DLD1 (cell line): ENCODE data around the gene XRCC1.
"Not testable (repeated sequence)": the region's sequence is repeated elsewhere in the genome, so short reads cannot be mapped to it uniquely, and the experiment has no call there.

ENCODE experiments used
- in situ Hi-C: cut with HindIII; loops from 2 replicates; pipeline ENCODE4 v1.10.0; 2017; ENCODE audit warnings: low sequenced_read_pairs

The XRCC1 gene

GRCh38 chr19:43524922-43525835, 50.1 kb downstream of the XRCC1 start:
- in situ Hi-C loops: loop anchor here (25.0 kb wide), 1 partner anchor 88 kb away; no protein-coding TSS in a partner anchor

DNA sequence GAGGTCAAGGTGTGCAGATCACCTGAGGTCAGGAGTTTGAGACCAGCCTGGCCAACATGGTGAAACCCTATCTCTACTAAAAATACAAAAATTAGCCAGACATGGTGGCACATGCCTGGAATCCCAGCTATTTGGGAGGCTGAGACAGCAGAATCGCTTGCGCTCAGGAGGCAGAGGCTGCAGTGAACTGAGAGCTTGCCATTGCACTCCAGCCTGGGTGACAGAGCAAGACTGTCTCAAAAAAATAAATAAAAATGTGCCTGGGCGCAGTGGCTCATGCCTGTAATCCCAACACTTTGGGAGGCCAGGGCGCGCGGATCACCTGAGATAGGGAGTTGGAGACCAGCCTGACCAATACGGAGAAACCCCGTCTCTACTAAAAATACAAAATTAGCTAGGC, 51.6 kb downstream of the XRCC1 start:
- in situ Hi-C loops: not testable (repeated sequence)

- in situ Hi-C loops: no loop called here
These were observed 52.4 kb downstream of the XRCC1 start for GRCh38 chr19:43522929-43523328.

DNA sequence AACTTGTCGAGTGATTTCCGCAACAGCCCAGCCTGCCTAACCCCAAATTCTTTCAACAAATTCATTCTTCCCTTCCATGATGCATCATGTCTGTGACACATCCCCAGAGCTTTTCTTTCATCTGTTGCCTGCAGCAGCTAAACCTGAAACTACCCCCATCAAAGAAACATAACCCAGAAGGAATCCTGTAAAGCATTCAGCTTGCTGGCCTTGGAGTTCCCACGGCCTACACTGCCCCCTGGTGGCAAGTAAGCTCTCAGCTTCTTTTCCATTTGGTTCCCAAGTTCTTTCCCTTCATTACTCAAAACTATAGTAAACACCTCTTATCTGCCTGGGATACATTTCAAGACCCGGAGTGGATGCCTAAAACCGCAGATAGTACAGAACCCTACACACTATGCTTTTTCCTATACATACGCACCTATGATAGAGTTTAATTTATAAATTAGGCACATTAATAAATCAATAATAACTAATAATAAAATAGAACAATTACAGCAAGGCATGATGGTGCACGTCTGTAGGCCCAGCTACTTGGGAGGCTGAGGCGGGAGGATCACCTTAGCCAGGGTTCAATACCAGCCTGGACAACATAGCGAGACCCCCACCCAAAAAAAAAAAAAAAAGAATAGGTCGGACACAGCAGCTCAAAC, 55.8 kb downstream of the XRCC1 start:
- in situ Hi-C loops: no loop called here

DNA sequence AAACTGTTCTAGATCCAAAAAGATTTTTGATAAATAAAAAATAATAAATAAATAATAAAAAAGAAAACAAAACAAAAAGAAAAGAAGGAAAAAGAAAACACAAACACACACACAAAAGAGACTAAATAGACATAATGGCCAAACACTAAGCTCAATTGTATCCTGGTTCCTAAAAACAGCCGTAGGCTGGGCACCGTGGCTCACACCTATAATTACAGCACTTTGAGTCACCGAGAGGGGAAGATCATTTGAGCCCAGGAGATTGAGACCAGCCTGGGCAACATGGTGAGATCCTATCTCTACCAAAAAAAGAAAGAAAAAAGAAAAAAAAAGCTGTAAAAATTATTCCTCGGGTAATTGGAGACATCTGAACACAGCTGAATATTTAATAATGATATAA, 57.3 kb downstream of the XRCC1 start:
- in situ Hi-C loops: no loop called here

DNA sequence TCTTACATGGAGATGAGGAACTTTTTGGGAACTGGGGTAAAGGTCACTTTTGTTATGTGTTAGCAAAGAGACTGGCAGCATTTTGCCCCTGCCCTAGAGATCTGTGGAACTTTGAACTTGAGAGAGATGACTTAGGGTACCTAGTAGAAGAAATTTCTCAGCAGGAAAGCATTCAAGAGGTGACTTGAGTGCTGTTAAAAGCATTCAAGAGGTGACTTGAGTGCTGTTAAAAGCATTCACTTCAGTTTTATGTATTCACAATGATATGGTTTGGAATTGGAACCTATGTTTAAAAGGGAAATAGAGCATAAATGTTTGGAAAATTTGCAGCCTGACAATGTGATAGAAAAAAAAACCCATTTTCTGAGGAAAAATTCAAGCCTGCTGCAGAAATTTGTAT, 62.9 kb downstream of the XRCC1 start:
- in situ Hi-C loops: not testable (repeated sequence)

- in situ Hi-C loops: no loop called here
These were observed 64.0 kb downstream of the XRCC1 start for GRCh38 chr19:43511324-43511723.

DNA sequence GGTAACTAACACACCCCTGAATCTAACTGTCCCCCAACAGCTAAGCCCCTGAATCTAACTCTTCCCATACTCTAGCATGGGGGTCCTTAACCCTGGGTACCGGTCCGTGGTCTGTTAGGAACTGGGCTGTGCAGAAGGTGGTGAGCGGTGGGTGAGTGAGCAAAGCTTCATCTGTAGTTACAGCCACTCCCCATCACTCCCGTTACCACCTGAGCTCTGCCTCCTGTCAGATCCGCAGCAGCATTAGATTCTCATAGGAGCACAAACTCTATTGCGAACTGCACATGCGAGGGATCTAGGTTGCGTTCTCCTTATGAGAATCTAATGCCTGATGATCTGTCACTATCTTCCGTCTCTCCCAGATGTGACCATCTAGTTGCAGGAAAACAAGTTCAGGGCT, 64.6 kb downstream of the XRCC1 start:
- in situ Hi-C loops: no loop called here

GRCh38 chr19:43507880-43508279, 67.4 kb downstream of the XRCC1 start:
- in situ Hi-C loops: no loop called here

GRCh38 chr19:43506629-43507028, 68.7 kb downstream of the XRCC1 start:
- in situ Hi-C loops: no loop called here

DNA sequence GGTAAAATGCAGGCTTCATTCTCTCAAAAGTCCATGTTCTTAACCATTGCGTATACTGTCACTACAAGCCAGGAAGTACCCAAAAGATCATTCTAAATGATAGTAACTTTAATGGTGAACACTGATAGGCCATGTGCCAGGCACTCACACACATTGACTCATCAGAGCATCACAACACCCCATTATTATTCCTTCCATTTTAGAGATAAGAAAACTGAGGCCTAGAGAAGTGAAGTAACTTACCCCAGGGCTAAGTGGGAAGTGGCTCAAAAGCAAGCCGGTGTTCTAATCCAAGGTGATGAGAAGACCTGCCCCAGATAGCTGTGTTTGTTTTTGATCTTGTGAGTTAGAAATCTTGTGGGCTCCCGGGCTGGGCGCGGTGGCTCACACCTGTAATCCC, 69.4 kb downstream of the XRCC1 start:
- in situ Hi-C loops: no loop called here

- in situ Hi-C loops: no loop called here
These were observed 70.2 kb downstream of the XRCC1 start for GRCh38 chr19:43505186-43505456.

GRCh38 chr19:43504426-43505185, 70.7 kb downstream of the XRCC1 start, which contains the start of gene PHLDB3:
TSS of gene PHLDB3 (minus strand) at chr19:43504746. CDS start at chr19:43504118, 628 bp downstream.
- in situ Hi-C loops: no loop called here

GRCh38 chr19:43503501-43504425, 71.6 kb downstream of the XRCC1 start:
- in situ Hi-C loops: no loop called here

DNA sequence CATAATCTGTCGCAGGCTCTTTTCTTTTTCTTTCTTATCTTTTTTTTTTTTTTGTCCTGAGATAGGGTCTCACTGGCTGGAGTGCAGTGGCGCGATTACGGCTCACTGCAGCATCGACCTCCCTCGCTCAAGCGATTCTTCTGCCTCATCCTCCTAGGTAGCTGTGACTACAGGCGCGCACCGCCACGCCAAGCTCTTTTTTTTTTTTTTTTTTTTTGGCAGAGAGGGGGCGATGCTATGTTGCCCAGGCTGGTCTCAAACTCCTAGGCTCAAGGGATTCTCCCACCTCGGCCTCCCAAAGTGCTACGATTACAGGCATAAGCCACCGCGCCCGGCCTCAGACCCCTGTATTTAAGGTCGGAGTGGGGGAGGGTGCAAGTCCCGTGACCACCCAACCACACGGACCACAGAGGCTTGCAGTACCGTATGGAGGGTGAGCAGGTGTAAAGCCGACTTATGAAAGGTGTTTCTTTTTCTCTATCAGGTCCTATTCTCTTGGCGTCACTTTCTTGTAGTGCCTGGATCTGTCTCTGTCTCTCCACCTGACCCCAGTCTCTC, 72.8 kb downstream of the XRCC1 start:
- in situ Hi-C loops: no loop called here

GRCh38 chr19:43501661-43502418, 73.5 kb downstream of the XRCC1 start:
- in situ Hi-C loops: no loop called here

DNA sequence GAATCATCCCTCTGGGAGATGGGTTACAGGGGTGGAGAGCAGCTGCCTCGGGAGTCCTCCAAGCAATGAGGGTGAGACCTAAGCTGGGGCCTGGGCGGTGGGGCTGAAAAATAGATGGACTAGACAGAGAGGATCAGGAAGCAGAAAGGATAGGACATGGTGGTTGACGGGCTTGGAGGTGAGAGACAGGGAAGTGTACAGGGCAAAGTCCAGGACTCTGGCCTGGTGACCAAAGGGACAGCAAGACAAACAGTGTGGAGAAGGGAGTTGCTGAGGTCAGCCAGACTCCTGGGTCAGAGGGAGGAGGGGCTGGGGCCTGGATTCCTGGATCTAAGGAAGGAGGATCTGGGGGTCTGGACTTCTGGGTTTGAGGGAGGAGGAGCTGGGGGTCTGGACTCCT, 76.3 kb downstream of the XRCC1 start:
- in situ Hi-C loops: no loop called here

GRCh38 chr19:43498233-43498842, 77.0 kb downstream of the XRCC1 start:
- in situ Hi-C loops: no loop called here

GRCh38 chr19:43496960-43497359, 78.4 kb downstream of the XRCC1 start:
- in situ Hi-C loops: no loop called here
